ENCODE measurements around the gene FBN1. TPM values are rescaled to one million over a fixed set of nuclear protein-coding genes. Genes with fewer than 3 reads are reported as not detected.

Gene FBN1
- total and polyA plus RNA-seq, 10 of the 15 experiments (the other 5 are each of a cell fraction or from before 2014, with no cell fraction given) = 2.2 to 15.3 (median 7.0) TPM

DNA sequence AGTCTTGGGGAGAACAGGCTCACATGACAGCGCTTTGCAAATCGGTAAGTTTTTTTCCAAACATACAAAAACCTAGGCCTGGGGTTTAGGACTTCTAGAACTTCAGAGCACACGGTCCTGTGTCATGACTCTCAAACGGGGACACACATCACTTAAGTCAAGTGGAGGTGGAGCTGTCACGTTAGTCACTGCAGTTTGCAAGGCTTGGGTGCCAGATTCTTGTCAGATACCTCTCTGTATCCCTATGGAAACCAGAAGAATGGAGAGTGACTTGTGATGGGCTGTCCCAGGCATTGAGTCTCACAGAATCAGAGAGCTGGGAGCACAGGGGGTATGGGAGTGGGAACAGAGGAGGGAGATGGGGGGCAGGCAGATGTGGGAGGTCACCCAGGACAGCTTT is 249.5 kb downstream of the FBN1 start:
- Histone ChIP-seq H3K36me3 (ENCODE audit: control insufficient read depth in 2 of 2, insufficient read depth in 2 of 2, low read length in 1 of 2) (no peaks in the 10 kb centered on the region), H3K4me2 (ENCODE audit: control insufficient read depth, insufficient read depth) (no peak overlapping the region), H3K4me3 (no peak overlapping the region), H3K27me3 (replicated peaks in 1 of 2; ENCODE audit: control insufficient read depth in 2 of 2, insufficient read depth in 2 of 2, low read length in 1 of 2) (no peaks in the 10 kb centered on the region), H3K27ac (ENCODE audit: control insufficient read depth, insufficient read depth) (no peak overlapping the region), H4K20me1 (ENCODE audit: control insufficient read depth, insufficient read depth) (no peaks in the 10 kb centered on the region), H2AFZ (ENCODE audit: control insufficient read depth, low read depth, low read length) (no peak overlapping the region), H3K9me3 (replicated peaks; ENCODE audit: control insufficient read depth, insufficient read depth, low read length) (no peaks in the 10 kb centered on the region), H3K4me1 (ENCODE audit: control insufficient read depth, insufficient read depth, low read length) (no peaks in the 10 kb centered on the region), H3K79me2 (ENCODE audit: control insufficient read depth, insufficient read depth, low read length) (no peaks in the 10 kb centered on the region), H3K9ac (ENCODE audit: control insufficient read depth, insufficient read depth, low read length) (no peak overlapping the region)
- WGBS (ENCODE audit: insufficient coverage, insufficient replicate concordance, low lambda C conversion rate, missing lambda C conversion rate) = 64% methylated on average over 5 of the region's 5 CpGs
- ChIA-PET RAD21 (ENCODE audit: unreplicated experiment) (no interaction called here), CTCF (interaction anchor here (1.5 kb wide), 1 partner anchor 9 kb away, joined by 5 read pairs; no protein-coding TSS in a partner anchor), SMC1A (ENCODE audit: uncharacterized antibody, unreplicated experiment) (no interaction called here), POLR2A (no interaction called here)
- no peak for ATAC-seq
- no peak for DNase-seq (ENCODE audit: low read depth, low spot score)
- no peak for FAIRE-seq
- no TSS peak for BruUV-seq (replicated peaks)
- intact Hi-C loops (cut with micrococcal nuclease; ENCODE audit: unreplicated experiment) = no loop called here
- TF ChIP-seq STAT3 (IDR thresholded peaks at IDR 0.05; ENCODE audit: low read depth, low read length) = no peak
- TF ChIP-seq, protein P1, sequence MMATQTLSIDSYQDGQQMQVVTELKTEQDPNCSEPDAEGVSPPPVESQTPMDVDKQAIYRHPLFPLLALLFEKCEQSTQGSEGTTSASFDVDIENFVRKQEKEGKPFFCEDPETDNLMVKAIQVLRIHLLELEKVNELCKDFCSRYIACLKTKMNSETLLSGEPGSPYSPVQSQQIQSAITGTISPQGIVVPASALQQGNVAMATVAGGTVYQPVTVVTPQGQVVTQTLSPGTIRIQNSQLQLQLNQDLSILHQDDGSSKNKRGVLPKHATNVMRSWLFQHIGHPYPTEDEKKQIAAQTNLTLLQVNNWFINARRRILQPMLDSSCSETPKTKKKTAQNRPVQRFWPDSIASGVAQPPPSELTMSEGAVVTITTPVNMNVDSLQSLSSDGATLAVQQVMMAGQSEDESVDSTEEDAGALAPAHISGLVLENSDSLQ (IDR thresholded peaks at IDR 0.05) = no peak
- TF ChIP-seq BRCA1 (IDR thresholded peaks at IDR 0.05; ENCODE audit: low read depth, low read length) = no peak
- TF ChIP-seq, protein P2, sequence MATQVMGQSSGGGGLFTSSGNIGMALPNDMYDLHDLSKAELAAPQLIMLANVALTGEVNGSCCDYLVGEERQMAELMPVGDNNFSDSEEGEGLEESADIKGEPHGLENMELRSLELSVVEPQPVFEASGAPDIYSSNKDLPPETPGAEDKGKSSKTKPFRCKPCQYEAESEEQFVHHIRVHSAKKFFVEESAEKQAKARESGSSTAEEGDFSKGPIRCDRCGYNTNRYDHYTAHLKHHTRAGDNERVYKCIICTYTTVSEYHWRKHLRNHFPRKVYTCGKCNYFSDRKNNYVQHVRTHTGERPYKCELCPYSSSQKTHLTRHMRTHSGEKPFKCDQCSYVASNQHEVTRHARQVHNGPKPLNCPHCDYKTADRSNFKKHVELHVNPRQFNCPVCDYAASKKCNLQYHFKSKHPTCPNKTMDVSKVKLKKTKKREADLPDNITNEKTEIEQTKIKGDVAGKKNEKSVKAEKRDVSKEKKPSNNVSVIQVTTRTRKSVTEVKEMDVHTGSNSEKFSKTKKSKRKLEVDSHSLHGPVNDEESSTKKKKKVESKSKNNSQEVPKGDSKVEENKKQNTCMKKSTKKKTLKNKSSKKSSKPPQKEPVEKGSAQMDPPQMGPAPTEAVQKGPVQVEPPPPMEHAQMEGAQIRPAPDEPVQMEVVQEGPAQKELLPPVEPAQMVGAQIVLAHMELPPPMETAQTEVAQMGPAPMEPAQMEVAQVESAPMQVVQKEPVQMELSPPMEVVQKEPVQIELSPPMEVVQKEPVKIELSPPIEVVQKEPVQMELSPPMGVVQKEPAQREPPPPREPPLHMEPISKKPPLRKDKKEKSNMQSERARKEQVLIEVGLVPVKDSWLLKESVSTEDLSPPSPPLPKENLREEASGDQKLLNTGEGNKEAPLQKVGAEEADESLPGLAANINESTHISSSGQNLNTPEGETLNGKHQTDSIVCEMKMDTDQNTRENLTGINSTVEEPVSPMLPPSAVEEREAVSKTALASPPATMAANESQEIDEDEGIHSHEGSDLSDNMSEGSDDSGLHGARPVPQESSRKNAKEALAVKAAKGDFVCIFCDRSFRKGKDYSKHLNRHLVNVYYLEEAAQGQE (IDR thresholded peaks at IDR 0.05; ENCODE audit: low read depth, low read length) = no peak
- TF ChIP-seq RFX5 (IDR thresholded peaks at IDR 0.05; ENCODE audit: low read depth, low read length) = no peak
- TF ChIP-seq, protein P3, sequence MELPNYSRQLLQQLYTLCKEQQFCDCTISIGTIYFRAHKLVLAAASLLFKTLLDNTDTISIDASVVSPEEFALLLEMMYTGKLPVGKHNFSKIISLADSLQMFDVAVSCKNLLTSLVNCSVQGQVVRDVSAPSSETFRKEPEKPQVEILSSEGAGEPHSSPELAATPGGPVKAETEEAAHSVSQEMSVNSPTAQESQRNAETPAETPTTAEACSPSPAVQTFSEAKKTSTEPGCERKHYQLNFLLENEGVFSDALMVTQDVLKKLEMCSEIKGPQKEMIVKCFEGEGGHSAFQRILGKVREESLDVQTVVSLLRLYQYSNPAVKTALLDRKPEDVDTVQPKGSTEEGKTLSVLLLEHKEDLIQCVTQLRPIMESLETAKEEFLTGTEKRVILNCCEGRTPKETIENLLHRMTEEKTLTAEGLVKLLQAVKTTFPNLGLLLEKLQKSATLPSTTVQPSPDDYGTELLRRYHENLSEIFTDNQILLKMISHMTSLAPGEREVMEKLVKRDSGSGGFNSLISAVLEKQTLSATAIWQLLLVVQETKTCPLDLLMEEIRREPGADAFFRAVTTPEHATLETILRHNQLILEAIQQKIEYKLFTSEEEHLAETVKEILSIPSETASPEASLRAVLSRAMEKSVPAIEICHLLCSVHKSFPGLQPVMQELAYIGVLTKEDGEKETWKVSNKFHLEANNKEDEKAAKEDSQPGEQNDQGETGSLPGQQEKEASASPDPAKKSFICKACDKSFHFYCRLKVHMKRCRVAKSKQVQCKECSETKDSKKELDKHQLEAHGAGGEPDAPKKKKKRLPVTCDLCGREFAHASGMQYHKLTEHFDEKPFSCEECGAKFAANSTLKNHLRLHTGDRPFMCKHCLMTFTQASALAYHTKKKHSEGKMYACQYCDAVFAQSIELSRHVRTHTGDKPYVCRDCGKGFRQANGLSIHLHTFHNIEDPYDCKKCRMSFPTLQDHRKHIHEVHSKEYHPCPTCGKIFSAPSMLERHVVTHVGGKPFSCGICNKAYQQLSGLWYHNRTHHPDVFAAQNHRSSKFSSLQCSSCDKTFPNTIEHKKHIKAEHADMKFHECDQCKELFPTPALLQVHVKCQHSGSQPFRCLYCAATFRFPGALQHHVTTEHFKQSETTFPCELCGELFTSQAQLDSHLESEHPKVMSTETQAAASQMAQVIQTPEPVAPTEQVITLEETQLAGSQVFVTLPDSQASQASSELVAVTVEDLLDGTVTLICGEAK (IDR thresholded peaks at IDR 0.05; ENCODE audit: borderline replicate concordance) = no peak
- in situ Hi-C loops (cut with MboI) = no loop called here
